A549 (cell line): Measurements from ENCODE around the gene CABP1. TPM values are rescaled to one million over a fixed set of nuclear protein-coding genes. Genes with fewer than 3 reads are reported as not detected.

ENCODE experiments used
- ATAC-seq, 2 experiments: fragments of 200-7000 bp in 1 of 2; fragments of >200 bp in 1 of 2; cut with Nextera tagmentation in 1 of 2; cut with Tn5 transposase in 1 of 2; 3 replicates each; pipeline versions ENCODE4 v1.8.0 to v1.9.1; 2018 to 2020; ENCODE audit warnings: mild to moderate bottlenecking in 1 of 2, moderate library complexity in 1 of 2
- CTCF ChIA-PET: fragments of 300-600 bp; sonication (Branson Sonifier 250); formaldehyde crosslinking; extraction: SDS; loops from one replicate; lab custom pipeline; 2021; ENCODE audit warnings: antibody characterized with exemption, inconsistent platforms; lab: Yijun Ruan, JAX
- POLR2A ChIA-PET: fragments of 350-600 bp; formaldehyde crosslinking; extraction: SDS; loops from one replicate; lab custom pipeline; 2021; ENCODE audit warnings: antibody characterized with exemption, inconsistent platforms; lab: Yijun Ruan, JAX
- DNase-seq, 2 experiments: peaks; one replicate each; pipeline versions ENCODE4 v3.0.0 to v3.0.0-alpha.2; 2011 to 2016; ENCODE audit warnings: low read depth in 1 of 2, low spot score in 1 of 2
- FAIRE-seq: peaks from 2 replicates; lab custom pipeline; 2011; peaks lifted over from hg19 to GRCh38; lab: Jason Lieb, UNC
- H3K27ac ChIP-seq, 2 experiments: fragments of >200 bp; sonication (Bioruptor Twin); formaldehyde crosslinking; 3 replicates each; pipeline ENCODE4 v1.5.1; 2016 to 2017
- H3K4me1 ChIP-seq: fragments of >200 bp; sonication (Bioruptor Twin); formaldehyde crosslinking; 3 replicates; pipeline ENCODE4 v1.6.1; 2016
- H3K4me2 ChIP-seq: fragments of >200 bp; sonication (Bioruptor Twin); formaldehyde crosslinking; 3 replicates; pipeline ENCODE4 v1.6.1; 2016
- H3K4me3 ChIP-seq: fragments of >200 bp; sonication (Bioruptor Twin); formaldehyde crosslinking; 3 replicates; pipeline ENCODE4 v1.5.1; 2016
- H3K9me3 ChIP-seq: fragments of >200 bp; sonication (Bioruptor Twin); formaldehyde crosslinking; 3 replicates; pipeline ENCODE4 v1.6.1; 2016
- CEBPB ChIP-seq, 2 experiments: fragments of >200 bp in 1 of 2; sonication (Bioruptor Twin) in 1 of 2; formaldehyde crosslinking in 1 of 2; IDR thresholded peaks; 2 replicates each; pipeline ENCODE4 v1.6.1; 2012 to 2016
- CHD2 ChIP-seq: fragments of 150-350 bp; IDR thresholded peaks from 2 replicates; pipeline ENCODE4 v1.6.1; 2014; ENCODE audit warnings: low read length; ENCODE audit not compliant: partially characterized antibody
- E2F6 ChIP-seq: IDR thresholded peaks from 2 replicates; pipeline ENCODE4 v1.6.1; 2012; ENCODE audit warnings: low read depth, borderline replicate concordance
- EHF ChIP-seq: fragments of 250-450 bp; sonication (Bioruptor Pico); IDR thresholded peaks from 2 replicates; pipeline ENCODE4 v1.5.0; 2020; ENCODE audit warnings: mild to moderate bottlenecking
- EHMT2 ChIP-seq: fragments of 200-600 bp; sonication (generic); IDR thresholded peaks from 2 replicates; pipeline ENCODE4 v1.6.1; 2016; ENCODE audit warnings: antibody characterized with exemption, low read depth, mild to moderate bottlenecking, moderate library complexity
- FOSL2 ChIP-seq, 2 experiments: fragments of 450-650 bp in 1 of 2; fragments of >200 bp in 1 of 2; sonication (Bioruptor Twin) in 1 of 2; formaldehyde crosslinking; IDR thresholded peaks; 2 replicates each; pipeline versions ENCODE4 v1.5.0 to v1.6.1; 2016 to 2020; ENCODE audit warnings: mild to moderate bottlenecking in 1 of 2, moderate library complexity in 1 of 2
- FOXS1 ChIP-seq: fragments of 250-450 bp; sonication (Bioruptor Pico); IDR thresholded peaks from 2 replicates; pipeline ENCODE4 v1.5.0; 2020; ENCODE audit warnings: mild to moderate bottlenecking, moderate library complexity
- HES2 ChIP-seq: fragments of >200 bp; sonication (Bioruptor Twin); formaldehyde crosslinking; IDR thresholded peaks from 2 replicates; pipeline ENCODE4 v1.6.1; 2016
- HOXA7 ChIP-seq: fragments of 250-450 bp; sonication (Bioruptor Pico); IDR thresholded peaks from 2 replicates; pipeline ENCODE4 v1.5.0; 2020; ENCODE audit warnings: mild to moderate bottlenecking, moderate library complexity
- JUN ChIP-seq, 2 experiments: fragments of >200 bp; sonication (Bioruptor Twin); formaldehyde crosslinking; IDR thresholded peaks; 2 replicates in 1 of 2; 3 replicates in 1 of 2; pipeline ENCODE4 v1.6.1; 2016 to 2017
- KDM5A ChIP-seq: fragments of 200-600 bp; sonication (generic); IDR thresholded peaks from 2 replicates; pipeline ENCODE4 v1.6.1; 2016; ENCODE audit warnings: antibody characterized with exemption, mild to moderate bottlenecking
- MAFK ChIP-seq: fragments of 450-650 bp; IDR thresholded peaks from 2 replicates; pipeline ENCODE4 v1.6.1; 2014; ENCODE audit not compliant: partially characterized antibody
- MAZ ChIP-seq: fragments of 150-350 bp; IDR thresholded peaks from 2 replicates; pipeline ENCODE4 v1.6.1; 2014; ENCODE audit warnings: antibody characterized with exemption, low read depth, low read length, borderline replicate concordance
- NFE2L2 ChIP-seq: fragments of 150-350 bp; conservative IDR thresholded peaks from 2 replicates; pipeline ENCODE4 v1.6.1; 2014; ENCODE audit warnings: low read length
- NR3C1 ChIP-seq: fragments of >200 bp; sonication (Bioruptor Twin); formaldehyde crosslinking; IDR thresholded peaks from 3 replicates; pipeline ENCODE4 v1.6.1; 2017
- PHF8 ChIP-seq: fragments of 200-600 bp; sonication (generic); IDR thresholded peaks from 2 replicates; pipeline ENCODE4 v1.6.1; 2016; ENCODE audit warnings: low read depth, mild to moderate bottlenecking, antibody characterized with exemption, moderate library complexity, borderline replicate concordance
- POLR2A ChIP-seq: IDR thresholded peaks from 2 replicates; pipeline ENCODE4 v1.6.1; 2012; ENCODE audit warnings: mild to moderate bottlenecking, low read length
- POLR2AphosphoS2 ChIP-seq: conservative IDR thresholded peaks from 2 replicates; pipeline ENCODE4 v1.6.1; 2012; ENCODE audit warnings: low read length, improper control_type of control experiment, inconsistent platforms
- RCOR1 ChIP-seq: fragments of 150-350 bp; IDR thresholded peaks from 2 replicates; pipeline ENCODE4 v1.6.1; 2014; ENCODE audit warnings: antibody characterized with exemption, low read length, low read depth
- REST ChIP-seq: fragments of 200-600 bp; sonication (generic); IDR thresholded peaks from 2 replicates; pipeline ENCODE4 v1.6.1; 2016; ENCODE audit warnings: antibody characterized with exemption, mild to moderate bottlenecking, moderate library complexity
- SREBF2 ChIP-seq: fragments of 450-650 bp; IDR thresholded peaks from 2 replicates; pipeline ENCODE4 v1.6.1; 2014; ENCODE audit warnings: mild to moderate bottlenecking, moderate library complexity
- TP53 ChIP-seq: fragments of 250-450 bp; sonication (Bioruptor Pico); IDR thresholded peaks from 2 replicates; pipeline ENCODE4 v1.5.0; 2021; ENCODE audit warnings: mild to moderate bottlenecking, moderate library complexity
- ZC3H11A ChIP-seq: fragments of 450-650 bp; IDR thresholded peaks from 2 replicates; pipeline ENCODE4 v1.6.1; 2014; ENCODE audit warnings: antibody characterized with exemption, mild to moderate bottlenecking
- ZNF302 ChIP-seq: fragments of 250-450 bp; sonication (Bioruptor Pico); IDR thresholded peaks from 2 replicates; pipeline ENCODE4 v1.9.0; 2021; ENCODE audit warnings: inconsistent platforms, mild to moderate bottlenecking, moderate library complexity
- WGBS: methylation state at CpG from one replicate; pipeline ENCODE4 v1.1.6; 2017; ENCODE audit errors: missing lambda C conversion rate; 5-methylcytosine and 5-hydroxymethylcytosine counted together
- polyA plus RNA-seq, 4 experiments: library from polyadenylated mRNA; depleted of rRNA in 3 of 4; stranded (reverse); fragments of >200 nt; fragmentation: RNase III in 1 of 4; extraction: RNeasy Plus Mini Kit Qiagen cat#74134 plus additional on column Dnase treatment in 1 of 4; gene quantifications; 2 replicates in 3 of 4; 3 replicates in 1 of 4; pipeline ENCODE4 v1.2.3, GENCODE V29; 2011 to 2017

Gene CABP1
- polyA plus RNA-seq, 2 of the 4 experiments (the other 2 are of a cell fraction) = 0.15 to 0.22 TPM

GRCh38 chr12:120642826-120643225, 2.4 kb downstream of the CABP1 start:
- 82% methylated on average over 4 of the region's 4 CpGs for WGBS
- H3K4me2 ChIP-seq = no peak overlapping the region
- ATAC-seq = no peak
- peaks cover 5% of the 10 kb centered on the region; the same call in 2 of the 3 replicates for H3K4me1 ChIP-seq
- H3K27ac ChIP-seq = no peak overlapping the region
- no peak for DNase-seq
- FAIRE-seq = no peak
- POLR2A ChIA-PET = interaction anchor here (0.6 kb wide), 1 partner anchor 44 kb away, joined by 4 read pairs; no protein-coding TSS in a partner anchor
- H3K9me3 ChIP-seq = no peaks in the 10 kb centered on the region
- CTCF ChIA-PET = interaction anchor here (0.6 to 2.5 kb wide), 5 partner anchors 10 to 454 kb away, joined by 3 to 11 read pairs (median 3); no protein-coding TSS in a partner anchor
- no peak for TF ChIP-seq KDM5A
- TF ChIP-seq HOXA7 (CRISPR knock-in tag) = no peak
- TF ChIP-seq EHMT2 = no peak
- no peak for TF ChIP-seq HES2
- TF ChIP-seq NFE2L2 = no peak
- TF ChIP-seq, all 56 proteins: peak for 0
- no peak overlapping the region for H3K4me3 ChIP-seq

- Histone ChIP-seq H3K9me3 (no peaks in the 10 kb centered on the region), H3K4me3 (no peak overlapping the region), H3K4me1 (peaks cover 5% of the 10 kb centered on the region), H3K4me2 (no peak overlapping the region), H3K27ac (no peak overlapping the region)
- FAIRE-seq (no peak), DNase-seq (no peak), ATAC-seq (no peak)
- ChIA-PET POLR2A (no interaction called here), CTCF (interaction anchor here (1.8 to 11.2 kb wide), 6 partner anchors 9 to 328 kb away, joined by 5 to 155 read pairs (median 10); partner anchors contain the start of genes MLEC and POP5)
- WGBS = 40% methylated on average over 4 of the region's 4 CpGs
- TF ChIP-seq NFE2L2 = no peak
- TF ChIP-seq CEBPB (IDR thresholded peaks at IDR 0.05) = no peak
- no peak for TF ChIP-seq FOXS1
- TF ChIP-seq EHF (CRISPR knock-in tag) = no peak
- TF ChIP-seq POLR2AphosphoS2 = no peak
- no peak for TF ChIP-seq E2F6
- no peak for TF ChIP-seq TP53 (CRISPR knock-in tag)
Measured at GRCh38 chr12:120643574-120643973, 3.1 kb downstream of the CABP1 start.

GRCh38 chr12:120646044-120646443, 5.6 kb downstream of the CABP1 start:
- no peak overlapping the region for H3K4me2 ChIP-seq
- no peak overlapping the region for H3K27ac ChIP-seq
- TF ChIP-seq ZC3H11A (no peak), CEBPB (IDR thresholded peaks at IDR 0.05) (no peak), MAZ (no peak), PHF8 (no peak), REST (no peak), E2F6 (no peak), RCOR1 (no peak), NR3C1 (no peak), ZNF302 (no peak), JUN (IDR thresholded peaks at IDR 0.05) (no peak), EHF (CRISPR knock-in tag) (no peak), CHD2 (no peak), POLR2AphosphoS2 (no peak), MAFK (no peak), FOSL2 (IDR thresholded peaks at IDR 0.05) (no peak), FOSL2 (CRISPR knock-in tag; IDR thresholded peaks at IDR 0.05) (no peak), POLR2A (no peak), SREBF2 (no peak)
- H3K9me3 ChIP-seq = no peaks in the 10 kb centered on the region
- no peak for FAIRE-seq
- peaks cover 12% of the 10 kb centered on the region for H3K4me1 ChIP-seq
- CTCF ChIA-PET = interaction anchor here (0.7 to 11.2 kb wide), 29 partner anchors 11 to 460 kb away, joined by 3 to 155 read pairs (median 7); partner anchors contain the start of genes HNF1A, POP5 and UNC119B
- 30% methylated on average over 6 of the region's 6 CpGs for WGBS
- DNase-seq = no peak
- no peak for ATAC-seq
- POLR2A ChIA-PET = interaction anchor here (0.6 kb wide), 1 partner anchor 1513 kb away, joined by 3 read pairs; no protein-coding TSS in a partner anchor
- H3K4me3 ChIP-seq = no peak overlapping the region
